GM12878 (cell line): ENCODE results near the gene MCM6.

Experiments
- ASH2L ChIP-seq: fragments of 300-600, 200-600 bp; sonication (generic); IDR thresholded peaks from 2 replicates; pipeline ENCODE4 v1.6.1; 2017; ENCODE audit warnings: low read depth, mild to moderate bottlenecking, borderline replicate concordance
- EP300 ChIP-seq, 2 experiments: fragments of 150-350 bp in 1 of 2; IDR thresholded peaks; 2 replicates each; pipeline ENCODE4 v1.6.1; 2011 to 2012; ENCODE audit warnings: low read depth in 2 of 2, low read length in 2 of 2, borderline replicate concordance in 1 of 2, improper control_type of control experiment in 1 of 2, inconsistent platforms in 1 of 2; ENCODE audit not compliant: control insufficient read depth in 1 of 2
- EZH2 ChIP-seq: IDR thresholded peaks from 2 replicates; pipeline ENCODE4 v1.6.1; 2012; ENCODE audit warnings: low read depth, mild to moderate bottlenecking, control low read depth, inconsistent platforms, low read length, borderline replicate concordance; ENCODE audit not compliant: control insufficient read depth
- FOXM1 ChIP-seq: IDR thresholded peaks from 2 replicates; pipeline ENCODE4 v1.6.1; 2012; ENCODE audit warnings: low read depth, mild to moderate bottlenecking, inconsistent platforms, low read length, moderate library complexity
- GABPA ChIP-seq: IDR thresholded peaks from 2 replicates; pipeline ENCODE4 v1.6.1; 2014; ENCODE audit warnings: antibody characterized with exemption, low read depth, mild to moderate bottlenecking, inconsistent platforms
- MTA2 ChIP-seq: fragments of 450-650 bp; IDR thresholded peaks from 2 replicates; pipeline ENCODE4 v1.6.1; 2016; ENCODE audit warnings: low read depth, mild to moderate bottlenecking, moderate library complexity
- RCOR1 ChIP-seq: conservative IDR thresholded peaks from 2 replicates; pipeline ENCODE4 v1.6.1; 2012; ENCODE audit warnings: low read depth, low read length, improper control_type of control experiment
- TF ChIP-seq, protein P1 (sequence below): IDR thresholded peaks from 2 replicates; pipeline ENCODE4 v1.6.1; 2011; ENCODE audit warnings: low read depth, mild to moderate bottlenecking, low read length, moderate library complexity, borderline replicate concordance; ENCODE audit errors: extremely low read depth
- TF ChIP-seq, protein P2 (sequence below), 3 experiments: IDR thresholded peaks in 2 of 3; conservative IDR thresholded peaks in 1 of 3; 2 replicates each; pipeline ENCODE4 v1.5.1; 2011; ENCODE audit warnings: low read depth in 3 of 3, low read length in 3 of 3, mild to moderate bottlenecking in 3 of 3, control low read depth in 2 of 3, moderate library complexity in 2 of 3, inconsistent platforms in 1 of 3, mixed read lengths in 1 of 3; ENCODE audit not compliant: control insufficient read depth in 2 of 3, insufficient read depth in 1 of 3; ENCODE audit errors: extremely low read depth in 1 of 3

DNA sequence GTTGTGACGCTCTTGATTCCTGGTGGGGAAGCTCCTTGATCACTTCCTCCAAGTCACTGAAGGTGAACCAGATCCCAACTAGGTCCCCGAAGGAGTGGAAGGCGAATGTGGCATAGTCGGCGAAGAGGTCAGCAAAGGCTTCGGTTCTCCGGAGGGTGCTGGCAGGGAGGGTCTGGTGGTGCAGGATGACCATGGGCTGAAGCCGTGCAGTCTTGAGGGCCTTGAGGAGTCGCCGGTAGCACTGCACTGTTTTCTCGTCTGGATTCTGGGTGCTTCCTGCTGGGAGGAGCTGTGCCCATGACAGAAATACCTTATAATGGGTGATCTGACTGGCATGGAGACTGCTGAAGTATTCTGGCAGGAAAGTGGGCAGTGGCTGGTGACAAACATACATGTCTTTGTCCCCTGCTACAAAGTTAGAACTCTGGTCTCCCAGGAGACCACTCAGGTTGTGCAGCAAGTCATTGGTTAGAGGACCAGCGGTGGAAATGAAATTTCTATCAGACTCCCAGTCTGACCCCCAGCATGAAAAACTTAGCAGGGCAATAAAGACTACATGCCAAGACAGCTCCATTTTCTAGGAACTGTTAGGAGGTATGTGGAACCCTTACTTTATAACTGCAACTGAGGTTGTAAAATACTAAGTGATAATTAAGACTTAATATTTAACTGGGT lies 39.5 kb downstream of the MCM6 start, which contains the start of gene LCT:
- TF ChIP-seq GABPA: no peak
- TF ChIP-seq ASH2L: no peak
- TF ChIP-seq MTA2: no peak
- TF ChIP-seq EZH2: no peak
- TF ChIP-seq, protein P1, sequence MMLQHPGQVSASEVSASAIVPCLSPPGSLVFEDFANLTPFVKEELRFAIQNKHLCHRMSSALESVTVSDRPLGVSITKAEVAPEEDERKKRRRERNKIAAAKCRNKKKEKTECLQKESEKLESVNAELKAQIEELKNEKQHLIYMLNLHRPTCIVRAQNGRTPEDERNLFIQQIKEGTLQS: no peak
- no peak for TF ChIP-seq FOXM1
- TF ChIP-seq EP300 (IDR thresholded peaks at IDR 0.05; ENCODE audit: borderline replicate concordance in 1 of 2, control insufficient read depth in 1 of 2, low read depth in 2 of 2, low read length in 2 of 2): no peak
- TF ChIP-seq RCOR1: no peak
- TF ChIP-seq, protein P2, sequence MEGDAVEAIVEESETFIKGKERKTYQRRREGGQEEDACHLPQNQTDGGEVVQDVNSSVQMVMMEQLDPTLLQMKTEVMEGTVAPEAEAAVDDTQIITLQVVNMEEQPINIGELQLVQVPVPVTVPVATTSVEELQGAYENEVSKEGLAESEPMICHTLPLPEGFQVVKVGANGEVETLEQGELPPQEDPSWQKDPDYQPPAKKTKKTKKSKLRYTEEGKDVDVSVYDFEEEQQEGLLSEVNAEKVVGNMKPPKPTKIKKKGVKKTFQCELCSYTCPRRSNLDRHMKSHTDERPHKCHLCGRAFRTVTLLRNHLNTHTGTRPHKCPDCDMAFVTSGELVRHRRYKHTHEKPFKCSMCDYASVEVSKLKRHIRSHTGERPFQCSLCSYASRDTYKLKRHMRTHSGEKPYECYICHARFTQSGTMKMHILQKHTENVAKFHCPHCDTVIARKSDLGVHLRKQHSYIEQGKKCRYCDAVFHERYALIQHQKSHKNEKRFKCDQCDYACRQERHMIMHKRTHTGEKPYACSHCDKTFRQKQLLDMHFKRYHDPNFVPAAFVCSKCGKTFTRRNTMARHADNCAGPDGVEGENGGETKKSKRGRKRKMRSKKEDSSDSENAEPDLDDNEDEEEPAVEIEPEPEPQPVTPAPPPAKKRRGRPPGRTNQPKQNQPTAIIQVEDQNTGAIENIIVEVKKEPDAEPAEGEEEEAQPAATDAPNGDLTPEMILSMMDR (IDR thresholded peaks at IDR 0.05 in 2 of 3, conservative IDR thresholded peaks at IDR 0.05 in 1 of 3; ENCODE audit: control insufficient read depth in 2 of 3, extremely low read depth in 1 of 3, insufficient read depth in 1 of 3, low read depth in 3 of 3, low read length in 3 of 3): no peak
